OCI-LY1 (cell line): Measurements from ENCODE around the gene CBX8.

Experiments
- EZH2 ChIP-seq: fragments of 200-600 bp; sonication (generic), shearing (Covaris generic); IDR thresholded peaks from 2 replicates; pipeline ENCODE4 v1.8.0; 2017; ENCODE audit warnings: borderline replicate concordance, mixed run types, mild to moderate bottlenecking, antibody characterized with exemption, low read length, moderate library complexity, mixed read lengths
- TF ChIP-seq, protein P1 (sequence below): fragments of 200-600 bp; sonication (generic), shearing (Covaris generic); IDR thresholded peaks from 2 replicates; pipeline ENCODE4 v1.5.1; 2017; ENCODE audit warnings: mild to moderate bottlenecking, antibody characterized with exemption, low read length, moderate library complexity, mixed read lengths

GRCh38 chr17:79825580-79825921 lies 28.7 kb upstream of the CBX8 start:
- TF ChIP-seq, protein P1, sequence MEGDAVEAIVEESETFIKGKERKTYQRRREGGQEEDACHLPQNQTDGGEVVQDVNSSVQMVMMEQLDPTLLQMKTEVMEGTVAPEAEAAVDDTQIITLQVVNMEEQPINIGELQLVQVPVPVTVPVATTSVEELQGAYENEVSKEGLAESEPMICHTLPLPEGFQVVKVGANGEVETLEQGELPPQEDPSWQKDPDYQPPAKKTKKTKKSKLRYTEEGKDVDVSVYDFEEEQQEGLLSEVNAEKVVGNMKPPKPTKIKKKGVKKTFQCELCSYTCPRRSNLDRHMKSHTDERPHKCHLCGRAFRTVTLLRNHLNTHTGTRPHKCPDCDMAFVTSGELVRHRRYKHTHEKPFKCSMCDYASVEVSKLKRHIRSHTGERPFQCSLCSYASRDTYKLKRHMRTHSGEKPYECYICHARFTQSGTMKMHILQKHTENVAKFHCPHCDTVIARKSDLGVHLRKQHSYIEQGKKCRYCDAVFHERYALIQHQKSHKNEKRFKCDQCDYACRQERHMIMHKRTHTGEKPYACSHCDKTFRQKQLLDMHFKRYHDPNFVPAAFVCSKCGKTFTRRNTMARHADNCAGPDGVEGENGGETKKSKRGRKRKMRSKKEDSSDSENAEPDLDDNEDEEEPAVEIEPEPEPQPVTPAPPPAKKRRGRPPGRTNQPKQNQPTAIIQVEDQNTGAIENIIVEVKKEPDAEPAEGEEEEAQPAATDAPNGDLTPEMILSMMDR, result no peak
- no peak for TF ChIP-seq EZH2
